Daoy (cell line): ENCODE measurements around the gene TTC12. TPM values are rescaled to one million over a fixed set of nuclear protein-coding genes. Genes with fewer than 3 reads are reported as not detected.
"Not testable (repeated sequence)": the region's sequence is repeated elsewhere in the genome, so short reads cannot be mapped to it uniquely, and the experiment has no call there.

ENCODE experiments used
- DNase-seq: peaks from one replicate; pipeline ENCODE4 v3.0.0-alpha.2; 2015; ENCODE audit warnings: low read depth
- total RNA-seq: library from RNA; depleted of rRNA; stranded (reverse); fragments of >200 nt; shearing (Covaris generic); gene quantifications from 2 replicates; pipeline ENCODE4 v1.2.3, GENCODE V29; 2014

Gene TTC12
- total RNA-seq, 1 experiment from 2014 or later, result 9.9 TPM

DNA sequence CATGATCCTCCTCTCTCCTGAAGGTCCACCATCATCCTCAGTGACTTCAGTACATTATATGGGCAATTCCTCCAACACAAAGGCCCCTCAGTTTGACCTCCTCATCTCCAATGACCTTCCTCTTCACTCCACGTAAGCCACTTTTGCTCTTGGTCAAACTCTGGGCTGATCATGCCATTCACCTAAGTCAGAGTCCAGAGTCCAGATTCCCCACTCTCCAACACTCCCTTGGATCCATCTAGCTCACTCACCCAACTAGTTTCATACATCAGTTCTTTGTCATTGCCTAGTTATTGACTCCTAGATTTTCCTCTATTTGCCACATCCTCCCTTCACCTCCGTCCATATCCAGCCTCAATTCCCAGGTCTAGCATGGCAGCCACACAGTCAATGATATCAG is 30.5 kb upstream of the TTC12 start:
- DNase-seq, result no peak

DNA sequence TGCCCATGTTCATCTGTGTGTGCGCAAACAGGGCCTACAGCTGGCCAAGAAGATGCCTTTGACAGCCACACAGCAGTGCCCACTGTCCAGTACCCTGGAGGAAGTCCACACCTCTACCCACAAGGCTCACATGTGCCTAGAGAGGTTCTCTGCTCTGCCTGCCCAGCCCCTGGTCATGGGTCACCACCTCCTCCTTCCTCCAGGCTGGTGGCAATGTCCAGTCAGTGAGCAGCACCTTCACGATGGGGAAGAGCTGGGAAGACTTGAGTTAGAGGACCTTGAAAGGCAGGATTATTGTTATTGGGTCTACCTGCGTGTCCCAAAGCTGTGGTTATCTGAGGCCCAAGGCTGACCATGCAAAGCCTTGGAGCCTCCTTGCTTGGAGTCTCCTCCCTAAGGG is 28.4 kb upstream of the TTC12 start:
- no peak for DNase-seq

DNA sequence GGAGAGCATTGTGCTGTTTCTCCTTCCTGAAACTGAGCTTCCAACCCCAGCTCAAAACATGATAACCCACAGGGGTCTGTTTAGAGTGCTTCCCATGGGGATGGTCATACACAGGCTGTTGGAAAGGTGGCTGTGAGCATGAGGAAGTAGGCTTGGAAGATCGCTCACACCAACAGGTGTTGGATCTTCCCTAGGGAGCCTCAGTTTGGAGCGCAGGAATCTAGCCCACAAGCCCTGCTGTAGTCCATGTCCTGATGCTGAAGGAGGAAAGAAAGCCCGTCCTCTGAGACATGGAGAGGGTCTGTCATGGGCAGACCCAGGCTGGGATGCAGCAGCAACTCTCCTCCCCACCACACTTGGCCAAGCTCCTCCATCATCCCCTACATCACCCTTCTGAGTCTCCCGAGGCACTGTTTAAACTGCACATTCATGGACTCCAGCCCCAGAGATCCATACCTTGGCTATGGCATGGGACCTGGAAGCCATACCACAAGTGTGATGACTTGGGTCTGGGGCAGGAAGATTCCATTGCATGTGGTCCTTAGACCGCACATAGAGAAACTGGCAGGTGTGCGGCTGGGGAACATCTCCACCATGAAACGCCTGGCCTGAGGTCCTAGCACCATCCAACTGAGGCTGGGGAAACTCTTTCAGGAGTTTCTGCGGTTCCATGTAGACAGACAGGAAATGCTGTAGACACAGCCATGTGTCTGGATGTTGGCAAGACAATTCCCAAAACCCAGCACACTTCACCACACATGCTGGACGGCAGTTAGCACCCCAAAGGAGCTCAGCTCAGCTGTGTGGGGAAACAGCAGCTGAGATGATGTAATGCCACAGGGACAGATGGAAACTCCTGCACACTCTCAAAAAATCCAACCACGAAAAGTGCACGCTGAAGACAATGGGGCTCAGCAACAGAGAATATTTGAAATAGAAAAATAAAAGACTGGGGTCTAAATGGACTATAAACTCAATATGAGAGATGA is 27.6 kb upstream of the TTC12 start:
- peak; percentile 25 for DNase-seq

DNA sequence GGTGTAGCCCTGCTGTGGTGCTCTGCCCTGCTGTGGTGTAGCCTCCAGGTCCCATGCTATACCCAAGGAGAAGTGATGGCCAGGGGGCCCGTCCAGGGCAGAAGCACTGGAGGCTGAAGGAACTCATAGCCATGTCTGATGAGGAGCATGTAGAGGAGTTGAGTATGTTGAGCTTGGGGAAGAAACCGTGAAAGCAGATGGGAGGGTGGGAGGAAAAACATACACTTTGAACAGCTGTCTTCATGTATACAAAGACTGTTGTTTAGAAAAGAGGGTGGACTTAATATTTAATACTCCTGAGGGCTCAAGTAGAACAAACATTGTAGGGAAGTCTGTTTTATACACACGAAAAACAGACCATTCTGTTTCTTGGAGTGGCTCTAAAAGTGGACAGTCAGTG is 26.6 kb upstream of the TTC12 start:
- DNase-seq, result no peak

- no peak for DNase-seq
Observed at GRCh38 chr11:113288286-113288863, 26.0 kb upstream of the TTC12 start.

GRCh38 chr11:113289431-113290187 is 24.8 kb upstream of the TTC12 start:
- peak; percentile 73 for DNase-seq

- DNase-seq, result no peak
Observed at GRCh38 chr11:113293936-113294335, 20.4 kb upstream of the TTC12 start.

- no peak for DNase-seq
Observed at GRCh38 chr11:113295993-113296392, 18.4 kb upstream of the TTC12 start.

DNA sequence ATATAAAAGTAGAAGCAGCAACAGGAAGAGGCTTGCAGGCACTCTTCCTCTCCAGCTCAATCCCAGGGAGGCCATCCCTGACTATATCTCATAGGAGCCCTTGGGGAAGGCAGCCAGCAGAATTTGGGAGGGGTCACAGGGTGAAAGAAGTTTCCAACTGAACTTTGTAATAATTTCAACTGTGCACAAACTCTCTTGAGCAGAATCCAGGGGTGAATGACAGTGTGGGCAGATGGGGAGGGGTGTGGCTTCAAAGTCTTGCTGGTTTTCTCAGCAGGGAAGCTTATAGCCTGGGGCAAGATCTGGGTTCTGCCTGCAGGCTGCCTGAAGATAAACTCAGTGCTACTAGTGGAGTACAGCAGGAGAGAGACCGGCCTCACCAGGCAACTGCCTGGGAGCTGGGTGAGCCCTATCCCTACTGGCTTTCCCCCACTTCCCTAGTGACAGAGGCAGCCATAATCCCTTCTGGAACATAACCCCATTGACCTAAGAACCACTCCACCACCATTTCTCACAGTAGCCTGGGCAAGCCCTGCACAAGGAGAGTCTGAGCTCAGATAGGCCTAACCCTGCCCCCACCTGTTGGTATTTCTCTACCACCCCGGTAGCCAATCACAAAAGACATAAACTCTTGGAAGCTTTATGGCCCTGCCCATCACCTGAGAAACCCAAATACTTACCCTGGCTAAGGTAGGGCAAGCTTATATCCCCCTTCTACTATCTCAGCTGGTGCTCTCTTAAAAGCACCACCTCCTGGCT is 17.8 kb upstream of the TTC12 start:
- no peak for DNase-seq

DNA sequence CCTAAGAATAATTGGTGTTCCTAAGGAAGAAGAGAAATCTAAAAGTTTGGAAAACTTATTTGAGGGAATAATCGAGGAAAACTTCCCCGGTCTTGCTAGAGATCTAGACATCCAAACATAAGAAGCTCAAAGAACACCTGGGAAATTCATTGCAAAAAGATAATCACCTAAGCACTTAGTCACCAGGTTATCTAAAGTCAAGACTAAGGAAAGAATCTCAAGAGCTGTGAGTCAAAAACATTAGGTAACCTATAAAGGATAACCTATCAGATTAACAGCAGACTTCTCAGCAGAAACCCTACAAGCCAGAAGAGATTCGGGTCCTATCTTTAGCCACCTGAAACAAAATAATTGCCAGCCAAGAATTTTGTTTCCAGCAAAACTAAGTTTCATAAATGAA is 15.9 kb upstream of the TTC12 start:
- not testable (repeated sequence) for DNase-seq

DNA sequence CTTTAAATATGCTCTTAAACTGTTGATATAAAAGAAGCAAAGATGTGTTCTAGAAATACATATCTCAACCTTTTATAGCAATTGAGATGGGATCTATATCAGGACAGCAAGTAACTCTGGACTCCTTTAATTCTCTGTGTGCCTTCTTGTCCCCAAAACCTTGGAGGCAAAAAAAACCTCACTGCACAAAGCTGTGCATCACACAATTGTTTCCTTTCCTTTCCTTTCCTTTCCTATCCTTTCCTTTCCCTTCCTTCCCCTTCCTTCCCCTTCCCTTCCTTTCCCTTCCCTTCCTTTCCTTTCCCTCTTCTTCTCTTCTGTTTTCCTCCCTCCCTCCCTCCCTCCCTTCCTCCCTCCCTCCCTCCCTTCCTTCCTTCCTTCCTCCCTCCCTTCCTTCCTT is 9.5 kb upstream of the TTC12 start:
- DNase-seq, result no peak

GRCh38 chr11:113305440-113306336 is 8.7 kb upstream of the TTC12 start:
- DNase-seq, result peak; percentile 81

DNA sequence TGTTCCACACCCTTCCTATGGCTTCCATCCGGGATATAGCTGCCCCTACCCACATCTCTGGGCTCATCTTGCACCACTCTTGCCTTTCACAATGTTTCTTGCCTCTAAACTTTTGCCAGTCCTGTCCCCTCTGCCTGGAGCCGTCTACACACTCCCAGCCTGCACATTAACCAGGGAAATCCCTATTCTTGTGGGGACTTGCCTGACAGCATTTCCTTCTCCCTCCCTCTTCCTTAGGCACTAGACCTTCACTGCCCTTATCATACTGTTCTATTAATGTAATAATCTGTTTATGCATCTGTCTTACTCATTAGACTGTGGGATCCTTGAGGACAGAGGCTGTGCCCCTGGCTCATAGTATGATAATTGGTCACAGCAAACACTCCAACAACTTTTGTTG is 5.8 kb upstream of the TTC12 start:
- no peak for DNase-seq

GRCh38 chr11:113311536-113311935 is 2.8 kb upstream of the TTC12 start:
- DNase-seq, result no peak

DNA sequence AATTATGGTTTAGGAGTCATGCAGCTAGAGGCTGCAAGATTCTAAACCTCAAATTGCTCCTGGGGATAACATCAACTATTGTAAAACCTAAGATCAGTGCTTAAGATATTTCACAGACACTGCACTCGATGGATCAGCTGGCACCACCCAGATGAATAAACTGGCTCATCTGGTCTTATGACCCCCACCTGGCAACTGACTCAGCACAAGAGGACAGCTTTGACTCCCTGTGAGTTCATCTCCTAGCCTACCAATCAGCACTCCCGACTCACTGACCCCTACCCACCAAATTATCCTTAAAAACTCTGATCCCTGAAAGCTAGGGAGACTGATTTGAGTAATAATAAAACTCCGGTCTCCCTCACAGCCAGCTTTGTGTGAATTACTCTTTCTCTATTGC is 782 bp upstream of the TTC12 start:
- DNase-seq, result peak; percentile 29

DNA sequence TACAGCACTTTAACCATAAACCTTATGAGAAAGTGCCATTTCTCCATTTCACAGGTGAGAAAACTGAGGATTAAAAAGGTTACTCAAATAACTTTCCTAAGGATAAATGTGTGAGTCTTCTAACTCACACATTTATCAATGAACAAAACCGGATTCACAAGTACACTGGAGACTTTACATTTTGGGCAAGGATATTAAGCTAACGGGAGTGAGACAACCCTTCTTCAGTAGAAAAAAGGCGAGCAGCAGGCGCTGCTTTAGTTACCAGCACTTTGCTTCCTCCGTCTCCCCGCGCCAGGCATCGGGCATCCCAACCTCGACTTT is 356 bp upstream of the TTC12 start:
- no peak for DNase-seq

DNA sequence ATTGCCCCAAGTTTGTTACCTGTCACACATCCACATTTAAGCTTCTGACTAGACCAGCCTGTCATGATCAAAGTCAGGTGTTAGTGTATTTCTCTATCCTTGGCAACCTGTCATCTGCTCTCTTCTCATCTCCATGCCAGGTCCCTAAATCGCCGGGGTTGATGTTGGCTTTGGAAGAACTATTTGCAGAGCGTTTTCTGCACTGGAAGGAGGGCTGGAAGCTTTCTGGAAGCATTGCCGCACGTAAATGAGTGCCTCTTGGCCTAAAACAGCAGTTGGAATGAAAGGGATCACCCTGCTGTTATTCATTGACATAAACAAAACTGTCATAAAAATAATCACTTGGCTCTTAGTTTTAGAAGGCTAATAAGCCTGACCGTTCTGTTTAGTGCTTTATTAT is 1.4 kb downstream of the TTC12 start:
- DNase-seq, result no peak

- DNase-seq, result no peak
Observed at GRCh38 chr11:113316256-113316655, 1.9 kb downstream of the TTC12 start.

- no peak for DNase-seq
Observed at GRCh38 chr11:113317339-113317738, 3.0 kb downstream of the TTC12 start.

- no peak for DNase-seq
Observed at GRCh38 chr11:113319085-113319484, 4.7 kb downstream of the TTC12 start.

GRCh38 chr11:113322158-113322557 is 7.8 kb downstream of the TTC12 start:
- DNase-seq, result no peak
